Measurements from ENCODE around the gene NCEH1. TPM values are rescaled to one million over a fixed set of nuclear protein-coding genes. Genes with fewer than 3 reads are reported as not detected.
"Not testable (repeated sequence)": the region's sequence is repeated elsewhere in the genome, so short reads cannot be mapped to it uniquely, and the experiment has no call there.

The NCEH1 gene
- total RNA-seq, 2 donors from 2014 or later = 7.1 to 22.7 TPM

DNA sequence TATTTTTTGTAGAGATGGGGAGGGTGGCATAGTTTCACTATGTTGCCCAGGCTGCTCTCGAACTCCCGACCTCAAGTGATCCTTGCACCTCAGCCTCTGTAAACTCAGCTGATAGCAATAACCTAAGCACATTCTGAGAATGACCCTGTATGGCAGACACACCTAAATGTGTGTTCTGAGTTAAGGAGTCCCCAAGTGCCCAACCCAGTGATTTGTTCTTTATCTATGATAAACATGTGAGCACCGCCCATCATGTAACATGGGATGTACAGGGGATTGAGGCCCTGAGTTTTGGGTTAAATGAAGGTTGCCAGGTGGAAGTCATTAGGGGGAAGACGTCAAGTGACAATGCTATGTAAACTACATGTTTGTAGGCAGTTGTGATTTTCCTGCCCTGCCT is 5.7 kb downstream of the NCEH1 start:
- H3K9me3 ChIP-seq = no peaks in the 10 kb centered on the region
- peaks cover 11 to 23% of the 10 kb centered on the region in 2 donors for H3K4me1 ChIP-seq (ENCODE audit: control insufficient read depth in 1 of 2, low read depth in 2 of 2)
- no peaks in the 10 kb centered on the region for H3K27me3 ChIP-seq (replicated peaks; ENCODE audit: insufficient read depth)
- DNase-seq (ENCODE audit: low spot score) = no peak
- no peak overlapping the region for H3K27ac ChIP-seq
- TF ChIP-seq, protein P1, sequence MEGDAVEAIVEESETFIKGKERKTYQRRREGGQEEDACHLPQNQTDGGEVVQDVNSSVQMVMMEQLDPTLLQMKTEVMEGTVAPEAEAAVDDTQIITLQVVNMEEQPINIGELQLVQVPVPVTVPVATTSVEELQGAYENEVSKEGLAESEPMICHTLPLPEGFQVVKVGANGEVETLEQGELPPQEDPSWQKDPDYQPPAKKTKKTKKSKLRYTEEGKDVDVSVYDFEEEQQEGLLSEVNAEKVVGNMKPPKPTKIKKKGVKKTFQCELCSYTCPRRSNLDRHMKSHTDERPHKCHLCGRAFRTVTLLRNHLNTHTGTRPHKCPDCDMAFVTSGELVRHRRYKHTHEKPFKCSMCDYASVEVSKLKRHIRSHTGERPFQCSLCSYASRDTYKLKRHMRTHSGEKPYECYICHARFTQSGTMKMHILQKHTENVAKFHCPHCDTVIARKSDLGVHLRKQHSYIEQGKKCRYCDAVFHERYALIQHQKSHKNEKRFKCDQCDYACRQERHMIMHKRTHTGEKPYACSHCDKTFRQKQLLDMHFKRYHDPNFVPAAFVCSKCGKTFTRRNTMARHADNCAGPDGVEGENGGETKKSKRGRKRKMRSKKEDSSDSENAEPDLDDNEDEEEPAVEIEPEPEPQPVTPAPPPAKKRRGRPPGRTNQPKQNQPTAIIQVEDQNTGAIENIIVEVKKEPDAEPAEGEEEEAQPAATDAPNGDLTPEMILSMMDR (IDR thresholded peaks at IDR 0.05) = no peak
- ATAC-seq (ENCODE audit: insufficient number of reproducible peaks, low FRiP score, low read depth) = no peak
- H3K36me3 ChIP-seq = no peaks in the 10 kb centered on the region
- no peak overlapping the region for H3K4me3 ChIP-seq

DNA sequence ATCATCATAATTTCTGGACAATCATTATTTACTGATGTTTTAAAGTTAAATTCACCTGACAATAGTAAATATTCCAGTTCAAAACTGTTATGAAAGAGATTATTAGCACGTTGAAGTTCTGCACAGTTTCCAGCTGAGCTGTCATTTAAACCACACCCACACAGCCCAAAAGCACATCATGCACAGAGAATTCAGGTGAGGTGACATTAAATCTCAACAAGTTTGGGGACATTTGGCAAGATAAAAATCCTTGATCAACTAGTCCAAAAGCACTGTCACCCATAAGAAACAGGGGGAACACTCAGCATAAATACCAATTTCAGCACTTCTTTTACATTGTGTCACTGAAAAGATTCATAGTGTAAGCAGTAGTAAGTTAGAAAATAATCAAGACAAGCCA is 6.9 kb downstream of the NCEH1 start:
- Histone ChIP-seq H3K4me1 (ENCODE audit: control insufficient read depth in 1 of 2, low read depth in 2 of 2) (peaks cover 7 to 21% of the 10 kb centered on the region in 2 donors), H3K27ac (no peak overlapping the region), H3K27me3 (replicated peaks; ENCODE audit: insufficient read depth) (no peaks in the 10 kb centered on the region), H3K4me3 (no peak overlapping the region), H3K36me3 (no peaks in the 10 kb centered on the region), H3K9me3 (no peaks in the 10 kb centered on the region)
- ATAC-seq (ENCODE audit: insufficient number of reproducible peaks, low FRiP score, low read depth) = no peak
- TF ChIP-seq, protein P1 (IDR thresholded peaks at IDR 0.05) = no peak
- DNase-seq (ENCODE audit: low spot score) = no peak

DNA sequence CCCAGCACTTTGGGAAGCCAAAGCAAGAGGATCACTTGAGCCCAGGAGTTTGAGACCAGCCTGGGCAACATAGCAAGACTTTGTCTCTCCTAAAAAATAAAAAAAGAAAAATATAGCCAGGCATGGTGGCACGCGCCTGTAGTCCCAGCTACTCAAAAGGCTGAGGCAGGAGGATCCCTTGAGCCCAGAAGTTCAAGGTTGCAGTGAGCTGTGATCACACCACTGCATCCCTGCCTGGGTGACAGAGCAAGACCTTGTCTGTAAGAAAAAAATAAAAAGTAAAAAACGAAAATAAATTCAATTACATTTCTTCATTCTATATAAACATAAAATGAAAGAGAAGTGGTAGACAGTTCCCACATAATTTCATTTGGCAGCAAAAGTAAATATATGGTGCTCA is 8.1 kb downstream of the NCEH1 start:
- not testable (repeated sequence) for DNase-seq (ENCODE audit: low spot score); H3K9me3 ChIP-seq; H3K4me3 ChIP-seq; H3K4me1 ChIP-seq (ENCODE audit: control insufficient read depth in 1 of 2, low read depth in 2 of 2); H3K36me3 ChIP-seq; H3K27ac ChIP-seq; ATAC-seq (ENCODE audit: insufficient number of reproducible peaks, low FRiP score, low read depth); H3K27me3 ChIP-seq (replicated peaks; ENCODE audit: insufficient read depth)

DNA sequence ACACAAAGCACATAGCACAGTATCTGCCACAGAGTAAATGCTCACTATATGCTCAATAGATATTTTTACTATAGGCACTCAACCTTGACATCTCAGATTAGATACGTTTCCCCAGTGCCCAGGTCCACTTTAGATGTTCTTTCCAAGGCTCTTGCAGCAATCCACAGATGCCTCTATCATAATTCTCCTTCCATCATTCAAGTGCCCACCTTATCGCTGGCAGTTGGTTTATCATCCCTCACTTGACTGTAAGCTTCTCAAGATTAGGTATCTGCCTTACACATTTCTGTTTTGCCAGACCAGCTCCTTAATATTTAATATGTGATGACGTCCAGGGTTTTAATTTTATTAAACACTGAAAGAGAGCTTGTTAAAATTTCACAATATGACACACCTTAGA is 8.6 kb downstream of the NCEH1 start:
- Histone ChIP-seq H3K27me3 (replicated peaks; ENCODE audit: insufficient read depth) (no peaks in the 10 kb centered on the region), H3K4me3 (no peak overlapping the region), H3K9me3 (no peaks in the 10 kb centered on the region), H3K36me3 (no peaks in the 10 kb centered on the region), H3K27ac (no peak overlapping the region), H3K4me1 (ENCODE audit: control insufficient read depth in 1 of 2, low read depth in 2 of 2) (peaks cover 0 to 8% of the 10 kb centered on the region in 2 donors)
- no peak for DNase-seq (ENCODE audit: low spot score)
- ATAC-seq (ENCODE audit: insufficient number of reproducible peaks, low FRiP score, low read depth) = no peak
- TF ChIP-seq, protein P1 (IDR thresholded peaks at IDR 0.05) = no peak

DNA sequence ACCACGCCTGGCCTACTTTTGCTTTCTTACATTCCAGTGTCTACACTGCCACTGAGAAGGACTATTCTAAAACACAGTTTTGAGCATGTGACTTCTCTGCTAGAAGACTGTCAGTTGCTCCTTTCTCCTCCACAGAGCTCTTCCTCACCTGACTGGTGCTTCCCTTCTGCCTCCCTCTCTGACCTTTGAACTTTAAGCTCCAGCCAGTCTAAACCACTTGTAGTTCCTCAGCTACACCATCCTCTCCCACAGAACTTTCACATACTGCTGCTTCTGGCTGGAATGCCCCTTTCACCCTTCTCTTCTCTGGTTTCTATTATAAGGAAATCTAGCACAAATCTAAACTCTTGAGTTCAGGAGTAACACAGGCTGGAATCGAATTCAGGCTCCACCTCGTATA is 9.1 kb downstream of the NCEH1 start:
- Histone ChIP-seq H3K36me3 (no peaks in the 10 kb centered on the region), H3K27me3 (replicated peaks; ENCODE audit: insufficient read depth) (no peaks in the 10 kb centered on the region), H3K4me3 (no peak overlapping the region), H3K27ac (no peak overlapping the region), H3K4me1 (ENCODE audit: control insufficient read depth in 1 of 2, low read depth in 2 of 2) (peaks cover 0 to 8% of the 10 kb centered on the region in 2 donors), H3K9me3 (no peaks in the 10 kb centered on the region)
- ATAC-seq (ENCODE audit: insufficient number of reproducible peaks, low FRiP score, low read depth) (no peak), DNase-seq (ENCODE audit: low spot score) (no peak)
- TF ChIP-seq, protein P1 (IDR thresholded peaks at IDR 0.05) = no peak

DNA sequence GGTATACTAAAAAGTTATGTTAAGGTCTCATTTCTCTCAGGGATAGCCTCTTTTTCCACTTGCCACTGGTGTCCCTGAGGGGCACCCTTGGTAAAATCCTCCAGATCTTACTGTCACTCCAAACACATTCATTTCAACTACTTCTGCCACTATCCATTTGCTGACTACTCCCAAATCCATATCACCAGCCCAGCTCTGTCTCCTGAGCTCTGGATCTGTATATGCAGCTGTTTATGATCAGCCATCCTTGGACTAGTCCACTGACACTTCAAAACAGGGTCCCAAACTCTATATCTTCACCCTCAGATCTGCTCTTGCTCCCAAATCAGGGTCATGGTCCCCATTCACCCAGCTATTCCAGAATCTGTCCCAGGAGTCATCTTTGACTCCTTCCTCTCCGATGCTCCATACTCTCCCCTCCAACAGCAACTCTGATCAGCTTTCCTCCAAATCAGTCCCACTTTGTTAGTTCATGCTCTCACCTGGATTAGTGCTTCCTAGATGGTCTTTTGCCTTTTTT is 9.9 kb downstream of the NCEH1 start:
- Histone ChIP-seq H3K4me1 (ENCODE audit: control insufficient read depth in 1 of 2, low read depth in 2 of 2) (peaks cover 0 to 8% of the 10 kb centered on the region in 2 donors), H3K9me3 (no peaks in the 10 kb centered on the region), H3K27me3 (replicated peaks; ENCODE audit: insufficient read depth) (no peaks in the 10 kb centered on the region), H3K27ac (no peak overlapping the region), H3K4me3 (no peak overlapping the region), H3K36me3 (no peaks in the 10 kb centered on the region)
- ATAC-seq (ENCODE audit: insufficient number of reproducible peaks, low FRiP score, low read depth) (no peak), DNase-seq (ENCODE audit: low spot score) (no peak)
- TF ChIP-seq, protein P1 (IDR thresholded peaks at IDR 0.05) = no peak
